Activated naive CD8-positive, alpha-beta T cell treated with anti-CD3 and anti-CD28 coated beads, Interleukin-2, amount 50 U/mL, for 24 hours (primary cell): ENCODE data around the gene TMPRSS2.

Experiments
- ATAC-seq: fragments of 150-1000 bp; cut with Tn5 transposase; one replicate; pipeline ENCODE4 v1.10.0; 2021
- DNase-seq: peaks from one replicate; pipeline ENCODE4 v3.0.0; 2021
- H3K27ac Mint-ChIP-seq: one replicate; pipeline ENCODE4 v1.8.0; 2021; ENCODE audit warnings: mild to moderate bottlenecking, mixed read lengths
- H3K27me3 Mint-ChIP-seq: one replicate; pipeline ENCODE4 v1.8.0; 2021; ENCODE audit warnings: mixed read lengths
- H3K36me3 Mint-ChIP-seq: one replicate; pipeline ENCODE4 v1.8.0; 2021; ENCODE audit warnings: low read depth, mixed read lengths
- H3K4me1 Mint-ChIP-seq: one replicate; pipeline ENCODE4 v1.8.0; 2021; ENCODE audit warnings: mixed read lengths
- H3K4me3 Mint-ChIP-seq: one replicate; pipeline ENCODE4 v1.8.0; 2021; ENCODE audit warnings: mild to moderate bottlenecking, moderate library complexity, mixed read lengths
- H3K9me3 Mint-ChIP-seq: one replicate; pipeline ENCODE4 v1.8.0; 2021; ENCODE audit warnings: mixed read lengths

The TMPRSS2 gene

DNA sequence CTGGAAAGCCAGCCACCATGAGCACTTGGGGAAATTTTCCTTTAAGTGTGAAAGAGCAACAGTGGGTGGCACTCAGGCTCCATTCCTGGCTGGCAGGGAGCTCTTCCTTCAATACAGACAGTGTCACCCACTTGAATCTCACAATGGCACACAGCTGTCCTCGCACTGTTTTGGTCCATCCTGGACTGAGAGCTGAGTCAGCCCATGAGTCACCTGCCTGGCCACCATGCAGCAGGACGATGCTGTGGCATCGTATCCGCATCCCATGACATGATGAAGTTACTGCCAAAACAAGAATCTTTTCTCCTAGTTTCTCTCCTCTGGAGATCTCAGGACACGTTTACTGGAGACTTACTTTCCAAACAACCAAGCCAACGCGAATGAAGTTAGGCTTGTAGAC lies 6.0 kb downstream of the TMPRSS2 start:
- no peak overlapping the region for H3K27ac Mint-ChIP-seq

DNA sequence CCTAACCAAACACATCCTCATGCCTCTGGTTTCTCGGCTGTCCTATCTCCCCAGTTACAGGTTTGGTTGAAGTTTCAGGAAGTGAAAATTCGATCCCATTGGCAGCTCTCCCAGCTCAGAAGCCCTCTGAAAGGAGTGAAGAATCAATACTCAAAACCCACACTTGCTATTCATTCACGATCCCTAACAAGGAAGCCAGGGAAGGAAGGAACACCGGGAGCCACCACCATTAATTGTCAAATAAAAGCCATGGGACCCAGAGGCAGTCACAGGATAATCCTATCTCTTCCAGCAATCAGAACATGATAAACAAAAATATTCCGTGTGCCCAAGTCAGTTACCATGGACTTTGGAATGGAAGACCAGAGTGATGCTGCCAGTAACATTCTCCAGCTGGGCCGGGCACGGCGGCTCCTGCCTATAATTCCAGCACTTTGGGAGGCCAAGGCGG lies 7.0 kb downstream of the TMPRSS2 start:
- Mint-ChIP-seq H3K4me3 (no peak overlapping the region), H3K27ac (no peak overlapping the region), H3K9me3 (no peaks in the 10 kb centered on the region), H3K27me3 (peaks cover 17% of the 10 kb centered on the region), H3K36me3 (no peaks in the 10 kb centered on the region), H3K4me1 (no peaks in the 10 kb centered on the region)
- ATAC-seq = no peak
- DNase-seq = no peak

More for the DNA sequence above, 6.0 kb downstream of the TMPRSS2 start:
- no peak overlapping the region for H3K4me3 Mint-ChIP-seq
- H3K4me1 Mint-ChIP-seq = no peaks in the 10 kb centered on the region
- DNase-seq (no peak), ATAC-seq (no peak)
- H3K27me3 Mint-ChIP-seq = peaks cover 25% of the 10 kb centered on the region
- H3K36me3 Mint-ChIP-seq = no peaks in the 10 kb centered on the region
- H3K9me3 Mint-ChIP-seq = no peaks in the 10 kb centered on the region

GRCh38 chr21:41500363-41500762 lies 7.6 kb downstream of the TMPRSS2 start:
- no peaks in the 10 kb centered on the region for H3K4me1 Mint-ChIP-seq
- ATAC-seq = no peak
- H3K4me3 Mint-ChIP-seq = no peak overlapping the region
- no peak for DNase-seq
- H3K27me3 Mint-ChIP-seq = peaks cover 13% of the 10 kb centered on the region
- H3K9me3 Mint-ChIP-seq = no peaks in the 10 kb centered on the region
- no peak overlapping the region for H3K27ac Mint-ChIP-seq
- H3K36me3 Mint-ChIP-seq = no peaks in the 10 kb centered on the region

GRCh38 chr21:41499920-41500319 lies 8.0 kb downstream of the TMPRSS2 start:
- H3K4me3 Mint-ChIP-seq = no peak overlapping the region
- no peak overlapping the region for H3K27ac Mint-ChIP-seq
- peaks cover 13% of the 10 kb centered on the region for H3K27me3 Mint-ChIP-seq
- H3K36me3 Mint-ChIP-seq = no peaks in the 10 kb centered on the region
- no peaks in the 10 kb centered on the region for H3K4me1 Mint-ChIP-seq
- H3K9me3 Mint-ChIP-seq = no peaks in the 10 kb centered on the region
- DNase-seq = no peak
- no peak for ATAC-seq

- Mint-ChIP-seq H3K9me3 (no peaks in the 10 kb centered on the region), H3K27ac (no peak overlapping the region), H3K4me1 (no peaks in the 10 kb centered on the region), H3K4me3 (no peak overlapping the region), H3K27me3 (peaks cover 11% of the 10 kb centered on the region), H3K36me3 (no peaks in the 10 kb centered on the region)
- no peak for DNase-seq
- ATAC-seq = no peak
Observed at GRCh38 chr21:41497788-41498187, 10.2 kb downstream of the TMPRSS2 start.

DNA sequence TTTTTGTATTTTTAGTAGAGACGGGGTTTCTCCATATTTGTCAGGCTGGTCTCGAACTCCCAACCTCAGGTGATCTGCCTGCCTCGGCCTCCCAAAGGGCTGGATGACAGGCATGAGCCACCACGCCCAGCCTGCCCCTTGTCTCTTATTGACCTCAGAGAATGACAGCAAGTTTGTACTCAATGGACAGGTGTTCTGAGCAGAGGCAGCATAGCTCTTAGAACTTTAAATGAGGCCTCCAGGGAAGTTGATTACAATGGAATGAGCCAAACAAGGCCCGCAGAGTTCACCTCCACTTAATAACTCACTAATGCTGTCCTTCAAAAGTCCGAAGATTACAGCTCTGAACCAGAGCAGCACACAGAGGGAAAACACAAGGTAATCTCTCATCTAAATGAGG lies 10.9 kb downstream of the TMPRSS2 start:
- Mint-ChIP-seq H3K9me3 (no peaks in the 10 kb centered on the region), H3K27ac (no peak overlapping the region), H3K36me3 (no peaks in the 10 kb centered on the region), H3K27me3 (peaks cover 11% of the 10 kb centered on the region), H3K4me1 (no peaks in the 10 kb centered on the region), H3K4me3 (no peak overlapping the region)
- ATAC-seq = no peak
- no peak for DNase-seq

DNA sequence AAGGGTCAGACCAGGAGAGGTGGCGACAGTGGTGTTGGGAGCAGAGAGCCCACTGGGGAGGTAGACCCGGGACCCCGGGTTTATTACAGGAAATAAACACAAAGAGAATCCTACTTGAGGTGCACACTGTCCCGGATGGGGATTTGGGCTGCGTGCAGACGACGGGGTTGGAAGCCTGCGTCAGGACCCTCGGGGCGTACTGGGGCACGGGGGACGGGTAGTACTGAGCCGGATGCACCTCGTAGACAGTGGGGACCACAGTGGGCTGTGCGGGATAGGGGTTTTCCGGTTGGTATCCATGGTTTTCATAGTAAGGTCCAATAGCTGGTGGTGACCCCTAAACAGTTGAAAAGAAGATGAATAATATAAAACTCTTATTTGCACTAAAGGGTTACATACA lies 13.7 kb downstream of the TMPRSS2 start:
- H3K36me3 Mint-ChIP-seq = no peaks in the 10 kb centered on the region
- no peak overlapping the region for H3K27ac Mint-ChIP-seq
- H3K27me3 Mint-ChIP-seq = peaks cover 6% of the 10 kb centered on the region

DNA sequence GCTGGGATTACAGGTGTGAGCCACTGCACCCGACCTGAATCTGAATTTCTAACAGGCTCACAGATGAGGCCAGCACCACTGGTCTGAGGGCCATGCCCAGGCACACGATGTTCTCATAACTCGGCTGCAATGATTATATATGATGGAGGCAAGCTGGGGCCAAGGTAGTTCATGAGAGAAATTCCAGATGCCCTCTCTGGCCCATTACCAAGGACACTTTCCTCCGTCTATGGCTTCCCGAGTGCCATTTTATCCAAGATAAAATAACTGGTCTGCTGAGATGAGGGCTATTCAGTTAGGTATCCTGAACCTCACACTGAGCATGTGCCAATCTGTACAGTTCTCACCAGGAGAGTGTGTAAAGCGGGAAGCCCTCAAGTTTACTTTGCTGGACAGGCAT lies 16.5 kb downstream of the TMPRSS2 start:
- H3K4me3 Mint-ChIP-seq = no peak overlapping the region
- no peak overlapping the region for H3K27ac Mint-ChIP-seq
- no peak for ATAC-seq
- H3K9me3 Mint-ChIP-seq = no peaks in the 10 kb centered on the region
- H3K36me3 Mint-ChIP-seq = no peaks in the 10 kb centered on the region
- no peaks in the 10 kb centered on the region for H3K4me1 Mint-ChIP-seq
- peaks cover 12% of the 10 kb centered on the region for H3K27me3 Mint-ChIP-seq
- no peak for DNase-seq

More for the DNA sequence above, 13.7 kb downstream of the TMPRSS2 start:
- Mint-ChIP-seq H3K4me1 (no peaks in the 10 kb centered on the region), H3K9me3 (no peaks in the 10 kb centered on the region), H3K4me3 (no peak overlapping the region)
- ATAC-seq (no peak), DNase-seq (no peak)

DNA sequence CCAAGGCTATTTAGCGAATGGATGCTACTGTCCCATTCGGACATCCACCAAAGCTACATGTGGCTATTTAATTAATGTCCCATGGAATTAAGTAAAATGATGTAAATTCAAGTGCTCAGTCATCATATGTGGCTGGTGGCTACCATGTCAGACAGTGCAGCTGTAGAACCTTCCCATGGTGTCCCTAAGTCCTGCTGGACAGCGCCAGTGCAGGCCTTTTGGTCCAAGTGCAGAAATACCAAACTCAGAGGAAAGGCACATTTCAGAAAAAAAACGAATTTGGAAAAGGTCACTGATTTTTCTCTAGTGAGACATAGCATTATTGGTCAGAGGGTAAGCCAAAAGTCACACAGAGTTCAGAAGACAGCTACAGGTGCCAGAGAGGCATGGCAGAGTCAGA lies 17.6 kb downstream of the TMPRSS2 start:
- H3K4me3 Mint-ChIP-seq = no peak overlapping the region
- no peaks in the 10 kb centered on the region for H3K36me3 Mint-ChIP-seq
- H3K9me3 Mint-ChIP-seq = no peaks in the 10 kb centered on the region
- H3K27me3 Mint-ChIP-seq = peaks cover 12% of the 10 kb centered on the region
- no peak overlapping the region for H3K27ac Mint-ChIP-seq
- no peak for ATAC-seq
- no peaks in the 10 kb centered on the region for H3K4me1 Mint-ChIP-seq
- no peak for DNase-seq

DNA sequence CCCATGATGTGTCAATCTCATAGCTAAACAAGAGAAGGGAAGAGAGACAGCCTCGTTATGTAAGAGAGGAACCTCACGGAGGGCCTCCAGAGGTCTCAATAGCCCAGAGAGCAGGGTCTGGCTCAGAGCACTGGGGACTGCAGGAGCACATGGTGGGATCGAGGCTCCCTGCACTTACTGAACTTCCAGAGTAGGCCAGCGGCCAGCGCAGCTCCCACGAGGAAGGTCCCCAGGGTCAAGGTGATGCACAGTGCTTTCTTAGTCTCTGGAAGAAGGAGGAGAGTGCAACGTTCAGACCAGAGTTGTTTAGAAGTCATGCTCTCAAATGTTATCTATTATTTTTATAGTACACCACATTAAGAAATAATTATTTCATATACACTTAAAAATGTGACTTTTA lies 18.6 kb downstream of the TMPRSS2 start:
- no peaks in the 10 kb centered on the region for H3K36me3 Mint-ChIP-seq
- no peak overlapping the region for H3K4me3 Mint-ChIP-seq
- H3K27me3 Mint-ChIP-seq = peaks cover 12% of the 10 kb centered on the region
- H3K4me1 Mint-ChIP-seq = no peaks in the 10 kb centered on the region
- no peak overlapping the region for H3K27ac Mint-ChIP-seq
- DNase-seq (no peak), ATAC-seq (no peak)
- H3K9me3 Mint-ChIP-seq = no peaks in the 10 kb centered on the region

- ATAC-seq = no peak
- Mint-ChIP-seq H3K4me1 (no peaks in the 10 kb centered on the region), H3K9me3 (no peaks in the 10 kb centered on the region), H3K36me3 (no peaks in the 10 kb centered on the region), H3K27ac (no peak overlapping the region), H3K4me3 (no peak overlapping the region), H3K27me3 (peaks cover 9% of the 10 kb centered on the region)
- no peak for DNase-seq
Observed at GRCh38 chr21:41488080-41488479, 19.9 kb downstream of the TMPRSS2 start.

DNA sequence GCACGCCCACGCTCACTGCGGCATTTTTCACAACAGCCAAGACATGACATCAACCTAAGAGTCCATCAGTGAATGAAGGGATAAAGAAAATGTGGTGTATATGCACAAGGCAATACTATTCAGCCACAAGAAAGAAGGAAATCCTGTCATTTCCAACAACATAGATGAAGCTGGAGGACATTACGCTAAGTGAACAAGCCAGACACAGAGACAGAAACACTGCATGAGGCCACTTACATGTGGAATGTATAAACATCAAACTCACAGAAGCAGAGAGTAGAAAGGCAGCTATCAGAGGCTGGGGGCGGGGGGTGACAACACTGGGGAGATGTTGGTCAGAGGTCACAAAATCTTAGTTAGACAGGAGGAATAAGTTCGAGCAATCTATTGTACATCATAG lies 20.9 kb downstream of the TMPRSS2 start:
- H3K27me3 Mint-ChIP-seq = peaks cover 9% of the 10 kb centered on the region
- H3K27ac Mint-ChIP-seq = no peak overlapping the region
- ATAC-seq (no peak), DNase-seq (no peak)
- H3K36me3 Mint-ChIP-seq = no peaks in the 10 kb centered on the region
- no peaks in the 10 kb centered on the region for H3K9me3 Mint-ChIP-seq
- H3K4me3 Mint-ChIP-seq = no peak overlapping the region
- H3K4me1 Mint-ChIP-seq = no peaks in the 10 kb centered on the region

DNA sequence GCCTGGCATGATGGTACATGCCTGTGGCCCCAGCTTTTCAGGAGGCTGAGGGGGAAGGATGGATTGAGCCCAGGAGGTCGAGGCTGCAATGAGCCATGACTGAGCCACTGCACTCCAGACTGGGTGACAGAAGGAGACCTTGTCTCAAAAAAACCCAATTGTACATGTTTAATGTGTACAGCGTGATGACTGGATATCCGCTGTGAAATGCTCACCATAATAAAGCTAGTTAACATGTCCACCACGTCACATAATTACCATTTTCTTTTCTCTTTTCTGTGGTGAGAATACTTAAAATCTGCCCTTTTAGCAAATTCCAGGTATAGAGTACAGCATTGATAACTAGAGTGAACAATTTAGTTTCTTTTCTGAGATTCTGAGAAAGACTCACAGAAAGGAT lies 24.0 kb downstream of the TMPRSS2 start:
- no peaks in the 10 kb centered on the region for H3K9me3 Mint-ChIP-seq
- DNase-seq = no peak
- no peak overlapping the region for H3K4me3 Mint-ChIP-seq
- H3K27me3 Mint-ChIP-seq = peaks cover 7% of the 10 kb centered on the region
- no peaks in the 10 kb centered on the region for H3K4me1 Mint-ChIP-seq
- no peak for ATAC-seq
- H3K36me3 Mint-ChIP-seq = no peaks in the 10 kb centered on the region
- H3K27ac Mint-ChIP-seq = no peak overlapping the region

DNA sequence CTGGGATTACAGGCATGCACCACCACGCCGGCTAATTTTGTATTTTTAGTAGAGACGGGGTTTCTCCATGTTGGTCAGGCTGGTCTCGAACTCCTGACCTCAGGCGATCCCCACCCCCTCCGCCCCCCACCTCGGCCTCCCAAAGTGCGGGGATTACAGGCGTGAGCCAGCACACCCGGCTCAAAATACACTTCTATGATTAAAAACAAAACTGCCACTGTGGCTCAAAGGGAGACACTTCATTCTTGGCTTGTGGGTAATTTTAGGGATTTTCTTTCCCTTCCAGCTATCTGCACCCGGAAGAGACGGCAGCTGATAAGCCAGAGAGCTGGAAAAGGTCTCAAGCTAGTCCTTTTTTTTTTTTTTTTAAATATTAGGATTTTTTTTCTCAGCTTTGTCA lies 24.5 kb downstream of the TMPRSS2 start:
- Mint-ChIP-seq H3K4me3 (no peak overlapping the region), H3K36me3 (no peaks in the 10 kb centered on the region), H3K27ac (no peak overlapping the region), H3K27me3 (peaks cover 11% of the 10 kb centered on the region), H3K4me1 (no peaks in the 10 kb centered on the region), H3K9me3 (no peaks in the 10 kb centered on the region)
- ATAC-seq = no peak
- no peak for DNase-seq

GRCh38 chr21:41482980-41483379 lies 25.0 kb downstream of the TMPRSS2 start:
- H3K4me1 Mint-ChIP-seq = no peaks in the 10 kb centered on the region
- H3K9me3 Mint-ChIP-seq = no peaks in the 10 kb centered on the region
- H3K36me3 Mint-ChIP-seq = no peaks in the 10 kb centered on the region
- no peak overlapping the region for H3K4me3 Mint-ChIP-seq
- peaks cover 11% of the 10 kb centered on the region for H3K27me3 Mint-ChIP-seq
- DNase-seq (no peak), ATAC-seq (no peak)
- H3K27ac Mint-ChIP-seq = no peak overlapping the region

- no peaks in the 10 kb centered on the region for H3K4me1 Mint-ChIP-seq
- DNase-seq (no peak), ATAC-seq (no peak)
- H3K9me3 Mint-ChIP-seq = no peaks in the 10 kb centered on the region
- H3K27me3 Mint-ChIP-seq = peaks cover 10% of the 10 kb centered on the region
- no peak overlapping the region for H3K4me3 Mint-ChIP-seq
- no peaks in the 10 kb centered on the region for H3K36me3 Mint-ChIP-seq
- H3K27ac Mint-ChIP-seq = no peak overlapping the region
Observed at GRCh38 chr21:41482301-41482700, 25.7 kb downstream of the TMPRSS2 start.
